GM19395 (cell line): ENCODE measurements around the gene RANBP9.

ENCODE experiments used
- ATAC-seq: cut with Tn5 transposase; IDR thresholded peaks from one replicate; pipeline ENCODE4 v1.9.1; 2021; ENCODE audit warnings: mild to moderate bottlenecking, moderate library complexity; ENCODE audit not compliant: unreplicated experiment

Gene RANBP9

DNA sequence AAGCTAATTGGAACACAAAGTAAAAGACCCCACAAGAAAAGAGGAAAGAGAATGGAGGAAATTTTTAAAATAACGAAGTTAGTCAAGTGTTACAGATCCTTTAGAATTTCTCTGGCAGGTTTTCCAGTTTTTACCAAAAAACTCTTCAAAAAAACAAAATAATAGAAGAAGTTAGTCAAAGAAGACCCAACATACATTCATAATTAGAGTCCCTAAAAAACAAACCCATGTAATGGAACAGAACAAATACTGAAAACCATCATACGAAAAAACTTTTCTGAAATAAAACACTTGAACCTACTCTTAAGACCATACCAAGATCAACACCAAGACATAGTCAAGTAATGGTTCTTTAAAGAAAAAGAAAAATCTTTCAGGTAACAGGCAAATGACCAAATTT, 31.6 kb downstream of the RANBP9 start:
- no peak for ATAC-seq

- no peak for ATAC-seq
These were observed 33.2 kb downstream of the RANBP9 start for GRCh38 chr6:13678255-13678983.

- no peak for ATAC-seq
These were observed 33.8 kb downstream of the RANBP9 start for GRCh38 chr6:13677878-13678254.

GRCh38 chr6:13676551-13677156, 35.0 kb downstream of the RANBP9 start:
- ATAC-seq, result no peak

- ATAC-seq, result no peak
These were observed 37.0 kb downstream of the RANBP9 start for GRCh38 chr6:13674533-13675190.

GRCh38 chr6:13673825-13674444, 37.7 kb downstream of the RANBP9 start:
- ATAC-seq, result no peak

GRCh38 chr6:13673368-13673767, 38.3 kb downstream of the RANBP9 start:
- no peak for ATAC-seq

DNA sequence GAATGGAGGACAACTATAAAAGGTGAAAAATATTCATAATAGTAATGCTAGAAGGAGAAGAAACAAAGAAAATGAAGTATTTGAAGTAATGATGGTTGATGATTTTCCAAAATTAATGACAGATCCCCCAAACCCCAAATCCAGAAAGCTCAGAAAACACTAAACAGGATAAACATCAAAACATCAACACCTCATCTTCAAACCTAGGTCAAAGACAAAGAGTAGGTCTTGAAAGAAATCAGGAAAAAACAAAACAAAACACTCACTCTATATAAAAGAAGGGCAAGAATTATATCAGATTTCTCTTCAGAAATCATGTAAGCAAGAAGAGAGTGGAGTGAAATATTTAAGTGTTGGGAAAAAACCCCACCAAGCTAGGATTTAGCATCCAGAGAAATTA, 38.7 kb downstream of the RANBP9 start:
- no peak for ATAC-seq

DNA sequence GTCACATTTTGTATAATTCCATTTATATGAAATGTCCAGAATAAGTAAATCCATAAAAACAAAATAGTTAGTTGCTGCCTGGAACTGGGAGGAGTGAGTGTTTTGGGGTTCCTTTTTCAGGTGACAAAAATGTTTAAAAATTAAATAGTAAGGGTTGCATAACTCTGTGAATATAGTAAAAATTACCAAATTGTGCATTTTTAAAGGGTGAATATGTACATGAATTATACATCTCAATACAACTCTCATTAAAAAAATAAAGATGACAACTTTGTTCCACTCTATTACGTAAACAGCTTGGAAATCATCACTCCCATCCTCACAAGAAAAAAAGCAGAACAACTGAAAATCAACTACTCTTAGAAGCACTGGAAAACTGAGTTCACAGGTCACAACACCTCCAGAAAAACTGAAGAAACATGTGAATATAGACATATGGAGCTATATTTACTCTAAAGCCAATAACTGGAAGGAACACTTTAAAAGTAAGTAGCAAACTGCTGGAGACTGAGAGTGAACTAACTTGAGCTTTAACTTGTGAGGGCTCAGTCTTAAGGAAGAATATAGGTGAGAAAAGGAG, 40.0 kb downstream of the RANBP9 start:
- no peak for ATAC-seq

DNA sequence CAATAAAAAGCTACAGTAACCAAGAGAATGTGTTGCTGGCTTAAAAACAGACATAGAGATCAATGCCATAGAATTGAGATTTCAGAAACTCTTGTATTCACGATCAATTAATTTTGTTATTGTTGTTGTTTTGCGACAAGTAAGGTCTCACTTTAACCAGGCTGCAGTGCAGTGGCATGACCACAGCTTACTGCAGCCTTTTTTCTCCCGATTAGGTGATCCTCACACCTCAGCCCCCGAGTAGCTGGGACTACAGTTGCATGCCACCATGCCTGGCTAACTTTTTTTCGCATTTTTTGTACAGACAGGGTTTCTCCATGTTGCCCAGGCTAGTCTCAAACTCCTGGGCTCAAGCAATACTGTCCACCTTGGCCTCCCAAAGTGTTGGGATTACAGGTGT, 42.2 kb downstream of the RANBP9 start:
- no peak for ATAC-seq

- ATAC-seq, result no peak
These were observed 43.2 kb downstream of the RANBP9 start for GRCh38 chr6:13668291-13668928.

- ATAC-seq, result no peak
These were observed 44.0 kb downstream of the RANBP9 start for GRCh38 chr6:13667655-13668054.

- no peak for ATAC-seq
These were observed 45.2 kb downstream of the RANBP9 start for GRCh38 chr6:13666194-13667105.

GRCh38 chr6:13664703-13665352, 46.8 kb downstream of the RANBP9 start:
- ATAC-seq, result no peak

GRCh38 chr6:13663986-13664385, 47.6 kb downstream of the RANBP9 start:
- no peak for ATAC-seq

- no peak for ATAC-seq
These were observed 48.8 kb downstream of the RANBP9 start for GRCh38 chr6:13662651-13663334.

DNA sequence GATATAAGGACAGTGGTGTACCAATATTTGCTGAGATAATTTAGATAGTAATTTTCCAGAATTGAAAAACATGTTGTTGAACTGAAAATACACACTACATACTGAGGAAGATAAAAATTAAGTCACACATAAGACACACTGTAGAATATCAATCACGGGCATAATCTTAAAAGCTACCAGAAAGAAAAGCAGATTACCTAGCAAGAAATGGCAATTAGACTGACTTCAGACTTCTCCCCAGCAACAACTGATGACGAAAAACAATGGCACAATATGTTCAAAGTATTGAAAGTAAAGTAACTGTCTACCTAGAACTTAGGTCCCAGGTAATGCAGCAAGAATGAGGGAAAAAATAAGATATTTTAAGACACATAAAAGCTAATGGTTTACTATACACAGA, 50.0 kb downstream of the RANBP9 start:
- ATAC-seq, result no peak

DNA sequence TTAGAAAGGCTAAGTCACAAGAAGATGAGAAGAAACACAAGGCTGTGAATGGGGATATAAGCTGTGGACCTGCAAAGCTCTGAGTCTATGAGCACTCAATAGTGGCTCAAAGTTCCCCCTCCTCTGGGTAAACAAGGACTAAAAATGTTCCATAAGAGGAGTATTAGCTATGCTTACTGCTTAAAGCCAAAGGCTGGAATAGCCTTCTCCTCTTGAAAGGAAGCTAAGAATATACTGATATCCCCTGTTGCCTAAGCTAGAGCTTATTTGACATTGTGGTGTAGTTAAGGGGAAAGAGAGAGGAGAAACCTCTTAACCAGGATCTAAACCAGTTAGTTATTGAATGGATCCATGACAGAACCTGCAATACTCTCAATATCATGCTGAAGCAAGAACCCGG, 50.7 kb downstream of the RANBP9 start:
- ATAC-seq, result no peak

GRCh38 chr6:13660273-13660672, 51.4 kb downstream of the RANBP9 start:
- ATAC-seq, result no peak
